SK-N-SH treated with all-trans-retinoic acid at 6 μM for 48 hours (cell line): ENCODE results near the gene WDR49.

Experiments
- ARNTL ChIP-seq: fragments of 450-650 bp; formaldehyde crosslinking; IDR thresholded peaks from 2 replicates; pipeline ENCODE4 v1.5.0; 2020; ENCODE audit warnings: low read depth, mild to moderate bottlenecking, moderate library complexity, borderline replicate concordance
- CREB5 ChIP-seq: fragments of 250-450 bp; sonication (Bioruptor Pico); IDR thresholded peaks from 2 replicates; pipeline ENCODE4 v1.5.1; 2020; ENCODE audit warnings: low read depth, mild to moderate bottlenecking, moderate library complexity
- CSDC2 ChIP-seq: fragments of 250-450 bp; sonication (Bioruptor Pico); IDR thresholded peaks from 2 replicates; pipeline ENCODE4 v1.5.0; 2020; ENCODE audit warnings: mild to moderate bottlenecking, moderate library complexity
- GLIS3 ChIP-seq: fragments of 250-450 bp; sonication (Bioruptor Pico); IDR thresholded peaks from 2 replicates; pipeline ENCODE4 v1.5.0; 2020; ENCODE audit warnings: mild to moderate bottlenecking, moderate library complexity
- POU6F1 ChIP-seq: fragments of 250-450 bp; sonication (Bioruptor Pico); IDR thresholded peaks from 2 replicates; pipeline ENCODE4 v1.8.0; 2021; ENCODE audit warnings: low read depth, mild to moderate bottlenecking, moderate library complexity, borderline replicate concordance
- PPARA ChIP-seq: fragments of 250-450 bp; sonication (Bioruptor Pico); IDR thresholded peaks from 2 replicates; pipeline ENCODE4 v1.5.0; 2020; ENCODE audit warnings: mild to moderate bottlenecking, borderline replicate concordance
- SNAI2 ChIP-seq: fragments of 250-450 bp; sonication (Bioruptor Pico); IDR thresholded peaks from 2 replicates; pipeline ENCODE4 v1.5.0; 2020; ENCODE audit warnings: mild to moderate bottlenecking, moderate library complexity
- TCF4 ChIP-seq: fragments of 250-450 bp; sonication (Bioruptor Pico); IDR thresholded peaks from 2 replicates; pipeline ENCODE4 v1.8.0; 2021; ENCODE audit warnings: mild to moderate bottlenecking, moderate library complexity, borderline replicate concordance
- ZFP3 ChIP-seq: fragments of 250-450 bp; sonication (Bioruptor Pico); IDR thresholded peaks from 2 replicates; pipeline ENCODE4 v1.5.0; 2020; ENCODE audit warnings: mild to moderate bottlenecking, moderate library complexity
- ZNF8 ChIP-seq: fragments of 450-650 bp; formaldehyde crosslinking; IDR thresholded peaks from 2 replicates; pipeline ENCODE4 v1.5.0; 2020; ENCODE audit warnings: mild to moderate bottlenecking, moderate library complexity

- TF ChIP-seq CSDC2 (CRISPR knock-in tag) (no peak), POU6F1 (CRISPR knock-in tag) (no peak), ZFP3 (CRISPR knock-in tag) (no peak), CREB5 (CRISPR knock-in tag) (no peak), PPARA (CRISPR knock-in tag) (no peak), GLIS3 (CRISPR knock-in tag) (no peak), ARNTL (CRISPR knock-in tag) (no peak), TCF4 (no peak), ZNF8 (no peak), SNAI2 (CRISPR knock-in tag) (no peak)
These were observed 115.7 kb downstream of the WDR49 start for GRCh38 chr3:167538081-167538480.
